ENCODE data around the gene CD3G. TPM values are rescaled to one million over a fixed set of nuclear protein-coding genes. Genes with fewer than 3 reads are reported as not detected.

CD3G gene
- total and polyA plus RNA-seq, 2 of the 4 experiments (the other 2 are of a cell fraction) = not detected

GRCh38 chr11:118342503-118343161 is 1.5 kb upstream of the CD3G start, which contains the start of gene CD3D:
TSS of gene CD3D (minus strand) at chr11:118342705. CDS start at chr11:118342607, 98 bp downstream.
- no peak for DNase-seq
- TF ChIP-seq FOS (IDR thresholded peaks at IDR 0.05; ENCODE audit: low read depth, low read length) (no peak), SMC3 (IDR thresholded peaks at IDR 0.05; ENCODE audit: low read depth, low read length) (no peak), ELK1 (IDR thresholded peaks at IDR 0.05; ENCODE audit: borderline replicate concordance, low read depth, low read length) (no peak), CTCF (conservative IDR thresholded peaks at IDR 0.05; ENCODE audit: low read depth, low read length) (no peak), USF2 (IDR thresholded peaks at IDR 0.05; ENCODE audit: low read depth, low read length) (no peak), BHLHE40 (IDR thresholded peaks at IDR 0.05; ENCODE audit: low read depth, low read length) (no peak), MXI1 (IDR thresholded peaks at IDR 0.05; ENCODE audit: borderline replicate concordance, low read depth, low read length) (no peak), MAFK (IDR thresholded peaks at IDR 0.05; ENCODE audit: low read depth, low read length) (no peak), RAD21 (IDR thresholded peaks at IDR 0.05; ENCODE audit: low read length) (no peak), POLR2A (IDR thresholded peaks at IDR 0.05; ENCODE audit: low read depth, low read length) (no peak), CEBPB (IDR thresholded peaks at IDR 0.05; ENCODE audit: low read depth, low read length) (no peak), RCOR1 (IDR thresholded peaks at IDR 0.05; ENCODE audit: insufficient replicate concordance, low read length) (no peak), CHD1 (IDR thresholded peaks at IDR 0.05; ENCODE audit: low read depth, low read length) (no peak)
- Histone ChIP-seq H3K4me2 (ENCODE audit: low read depth, low read length) (no peak within 1 kb of the TSS), H2BK20ac (ENCODE audit: low read depth, low read length) (no peak within 1 kb of the TSS), H3K36me3 (ENCODE audit: control insufficient read depth, insufficient read depth, low read length) (no peaks in the 10 kb centered on the region), H4K91ac (ENCODE audit: insufficient read depth, low read depth, low read length) (no peak within 1 kb of the TSS), H3K27ac (ENCODE audit: insufficient read depth, low read length) (no peak within 1 kb of the TSS), H3K9ac (ENCODE audit: low read depth, low read length) (no peak within 1 kb of the TSS), H2AK9ac (replicated peaks; ENCODE audit: low read depth, low read length, poor library complexity) (no peak within 1 kb of the TSS), H3K4me1 (ENCODE audit: control insufficient read depth, insufficient read depth, low read length) (no peaks in the 10 kb centered on the region), H3K9me3 (ENCODE audit: control insufficient read depth, insufficient read depth, low read length) (no peaks in the 10 kb centered on the region), H3K14ac (replicated peaks; ENCODE audit: low read depth, low read length) (no peak within 1 kb of the TSS), H3K79me1 (ENCODE audit: low read depth in 1 of 2, low read length in 2 of 2) (no peaks in the 10 kb centered on the region), H3K4ac (ENCODE audit: low read depth, low read length) (no peak within 1 kb of the TSS), H3K23ac (ENCODE audit: low read depth, low read length) (no peak within 1 kb of the TSS), H2BK120ac (ENCODE audit: low read depth, low read length) (no peak within 1 kb of the TSS), H3K56ac (ENCODE audit: extremely low read depth, insufficient read depth, low read length) (no peak within 1 kb of the TSS), H3K18ac (ENCODE audit: low read depth, low read length) (no peak within 1 kb of the TSS), H2AK5ac (ENCODE audit: low read depth, low read length) (no peak within 1 kb of the TSS), H3K27me3 (ENCODE audit: control insufficient read depth, insufficient read depth, low read length) (peaks cover 15% of the 10 kb centered on the region), H4K8ac (ENCODE audit: low read depth in 2 of 2, low read length in 2 of 2) (no peak within 1 kb of the TSS), H2BK15ac (ENCODE audit: low read depth, low read length) (no peak within 1 kb of the TSS), H3K9me1 (ENCODE audit: insufficient read depth, low read length) (no peaks in the 10 kb centered on the region), H4K20me1 (ENCODE audit: insufficient read depth, low read length) (no peaks in the 10 kb centered on the region), H2BK5ac (ENCODE audit: low read depth, low read length, poor library complexity, severe bottlenecking) (no peak within 1 kb of the TSS), H3K4me3 (ENCODE audit: insufficient read depth, low read depth, low read length) (no peak within 1 kb of the TSS), H2AFZ (replicated peaks; ENCODE audit: low read length, poor library complexity) (no peak within 1 kb of the TSS), H4K5ac (ENCODE audit: low read depth, low read length) (no peak within 1 kb of the TSS)
- WGBS, 2 experiments (ENCODE audit: extremely low coverage in 2 of 2, insufficient read length in 1 of 2) = 100% methylated on average over 1 of the region's 13 CpGs; no CpG with 5 or more reads in 1 of the 2 experiments
- ChIA-PET POLR2A (ENCODE audit: unreplicated experiment) (no interaction called here), CTCF (interaction anchor here (0.5 kb wide), 1 partner anchor 144 kb away, joined by 3 read pairs; no protein-coding TSS in a partner anchor)
- intact Hi-C loops (cut with micrococcal nuclease) = no loop called here
- no TSS peak for BruUV-seq (replicated peaks)
- dilution Hi-C loops (cut with HindIII; ENCODE audit: low sequenced_read_pairs, unreplicated experiment) = no loop called here
- in situ Hi-C loops (cut with MboI; ENCODE audit: low sequenced_read_pairs) = no loop called here
- ATAC-seq (ENCODE audit: low read depth) = no peak

Measured in IMR-90 (cell line).